ENCODE measurements around the gene MMP25.
"Not testable (repeated sequence)": the region's sequence is repeated elsewhere in the genome, so short reads cannot be mapped to it uniquely, and the experiment has no call there.

MMP25 gene

GRCh38 chr16:3056336-3057180, 10.2 kb downstream of the MMP25 start:
- DNase-seq = no peak

DNA sequence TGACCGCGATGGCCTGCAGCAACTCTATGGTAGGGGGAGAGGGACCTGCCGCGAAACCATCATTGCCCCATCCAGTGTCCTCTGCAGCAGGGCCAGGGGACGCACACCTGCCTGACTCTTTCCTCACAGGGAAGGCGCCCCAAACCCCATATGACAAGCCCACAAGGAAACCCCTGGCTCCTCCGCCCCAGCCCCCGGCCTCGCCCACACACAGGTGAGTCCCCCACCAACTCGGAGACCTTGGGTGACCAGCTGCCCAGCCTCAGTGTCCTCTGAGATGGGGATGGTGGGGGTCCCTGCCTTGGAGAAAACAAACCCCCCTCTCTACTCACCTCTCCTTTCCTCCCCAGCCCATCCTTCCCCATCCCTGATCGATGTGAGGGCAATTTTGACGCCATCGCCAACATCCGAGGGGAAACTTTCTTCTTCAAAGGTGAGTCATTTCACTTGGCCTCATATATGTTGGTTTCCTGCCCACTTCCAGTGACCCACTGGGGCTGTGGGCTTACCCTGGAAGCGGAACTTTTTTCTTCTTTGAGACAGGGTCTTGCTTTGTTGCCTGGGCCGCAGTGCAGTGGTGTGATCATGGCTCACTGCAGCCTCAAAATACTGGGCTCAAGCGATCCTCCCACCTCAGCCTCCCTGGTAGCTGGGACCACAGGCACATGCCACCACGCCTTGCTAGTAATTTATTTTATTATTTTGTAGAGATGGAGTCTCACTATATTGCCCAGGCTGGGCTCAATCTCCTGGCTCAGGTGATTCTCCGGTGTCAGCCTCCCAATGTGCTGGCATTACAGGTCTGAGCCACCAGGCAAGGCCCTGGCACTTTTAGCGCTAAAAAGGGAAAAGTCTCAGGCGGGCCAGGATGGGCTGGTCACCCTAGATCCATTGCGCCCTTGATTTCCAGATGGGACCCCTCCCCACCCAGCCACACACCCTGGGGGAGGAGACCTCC, 11.1 kb downstream of the MMP25 start:
- DNase-seq = no peak

DNA sequence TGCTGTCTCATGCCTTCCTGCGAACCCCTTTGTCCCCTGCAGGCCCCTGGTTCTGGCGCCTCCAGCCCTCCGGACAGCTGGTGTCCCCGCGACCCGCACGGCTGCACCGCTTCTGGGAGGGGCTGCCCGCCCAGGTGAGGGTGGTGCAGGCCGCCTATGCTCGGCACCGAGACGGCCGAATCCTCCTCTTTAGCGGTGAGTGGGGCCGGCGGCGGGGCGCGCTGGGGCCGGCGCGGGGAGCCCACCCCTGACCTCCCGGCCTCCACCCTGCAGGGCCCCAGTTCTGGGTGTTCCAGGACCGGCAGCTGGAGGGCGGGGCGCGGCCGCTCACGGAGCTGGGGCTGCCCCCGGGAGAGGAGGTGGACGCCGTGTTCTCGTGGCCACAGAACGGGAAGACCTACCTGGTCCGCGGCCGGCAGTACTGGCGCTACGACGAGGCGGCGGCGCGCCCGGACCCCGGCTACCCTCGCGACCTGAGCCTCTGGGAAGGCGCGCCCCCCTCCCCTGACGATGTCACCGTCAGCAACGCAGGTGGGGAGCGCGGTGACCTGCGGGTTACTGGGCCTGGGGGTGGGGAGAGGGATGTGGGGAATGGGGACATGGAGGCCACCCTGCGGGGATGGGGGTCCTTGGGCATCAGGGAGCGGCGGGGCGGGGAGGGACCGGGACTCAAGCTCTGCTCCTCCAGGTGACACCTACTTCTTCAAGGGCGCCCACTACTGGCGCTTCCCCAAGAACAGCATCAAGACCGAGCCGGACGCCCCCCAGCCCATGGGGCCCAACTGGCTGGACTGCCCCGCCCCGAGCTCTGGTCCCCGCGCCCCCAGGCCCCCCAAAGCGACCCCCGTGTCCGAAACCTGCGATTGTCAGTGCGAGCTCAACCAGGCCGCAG, 12.0 kb downstream of the MMP25 start:
- no peak for DNase-seq

- DNase-seq = peak; percentile 91
Observed at GRCh38 chr16:3059041-3059722, 12.8 kb downstream of the MMP25 start.

DNA sequence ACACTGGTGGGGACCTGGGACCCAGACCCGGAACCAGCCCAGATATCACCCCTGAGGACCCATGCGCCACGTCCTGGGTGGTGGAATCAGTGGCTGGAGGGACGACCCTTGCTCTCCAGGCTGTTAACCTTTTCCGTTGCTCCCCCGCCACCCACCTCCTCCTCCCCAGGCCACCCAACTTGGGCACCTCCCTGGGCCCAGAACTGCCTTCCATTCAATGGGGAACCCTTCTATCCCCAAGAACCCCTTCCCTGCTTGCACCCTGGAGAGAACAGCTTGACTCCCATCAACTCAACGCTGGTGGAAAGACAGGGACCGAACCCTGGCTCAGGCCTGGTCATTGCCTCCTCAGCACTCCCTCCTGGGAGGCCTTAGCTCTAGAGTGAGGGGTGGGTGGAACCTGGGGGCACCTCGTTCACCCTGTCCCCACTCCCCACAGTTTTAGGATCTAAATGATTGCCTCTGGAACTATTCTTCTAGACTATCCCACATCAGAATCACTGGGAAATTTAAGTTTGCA, 13.4 kb downstream of the MMP25 start:
- no peak for DNase-seq

- DNase-seq = no peak
Observed at GRCh38 chr16:3060339-3061127, 14.2 kb downstream of the MMP25 start.

DNA sequence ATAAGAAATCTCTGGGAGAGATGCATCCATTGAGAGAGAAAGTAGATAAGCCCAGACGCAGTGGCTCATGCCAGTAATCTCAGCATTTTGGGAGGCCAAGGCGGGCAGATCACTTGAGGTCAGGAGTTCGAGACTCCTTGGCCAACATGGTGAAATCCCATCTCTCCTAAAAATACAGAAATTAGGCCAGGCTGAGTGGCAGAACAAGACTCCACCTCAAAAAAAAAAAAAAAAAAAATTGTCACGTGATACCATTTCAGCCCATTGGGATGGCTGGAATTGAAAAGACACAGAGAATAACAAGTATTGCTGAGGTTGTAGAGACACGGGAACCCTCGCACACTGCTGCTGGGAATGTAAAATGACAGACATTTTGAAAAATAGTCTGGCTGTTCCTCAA, 16.2 kb downstream of the MMP25 start:
- DNase-seq = no peak

GRCh38 chr16:3063625-3064386, 17.4 kb downstream of the MMP25 start:
- DNase-seq = no peak

DNA sequence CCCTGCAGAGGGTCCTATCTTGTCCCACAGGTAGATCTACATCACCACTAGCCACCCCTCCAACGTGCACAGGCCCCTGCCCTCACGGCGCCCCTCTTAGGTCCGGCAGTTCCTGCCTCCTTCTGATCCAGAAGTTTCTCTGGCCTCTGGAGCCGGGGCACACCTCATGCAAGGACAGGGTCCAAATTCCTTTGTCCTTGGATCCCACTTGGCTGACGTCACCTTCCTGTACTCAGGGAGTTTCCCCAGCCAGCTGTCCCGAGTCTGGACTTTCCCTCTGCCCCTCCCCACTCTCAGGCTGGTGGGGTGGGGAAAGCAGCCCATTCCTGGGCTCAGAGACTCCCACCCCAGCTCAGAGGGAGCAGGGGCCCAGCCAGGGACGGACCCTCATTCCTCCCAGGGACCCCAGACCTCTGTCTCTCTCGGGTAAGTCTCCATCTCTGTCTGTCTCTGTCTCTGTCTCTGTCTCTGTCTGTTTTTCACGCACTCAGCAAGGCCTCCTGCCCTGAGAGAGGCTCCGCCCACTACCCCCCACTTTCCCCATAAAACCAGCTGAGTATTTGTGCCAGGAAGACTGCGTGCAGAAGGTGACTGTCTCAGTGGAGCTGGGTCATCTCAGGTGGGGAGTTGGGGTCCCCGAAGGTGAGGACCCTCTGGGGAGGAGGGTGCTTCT, 18.8 kb downstream of the MMP25 start, which contains the start of gene IL32:
Gene IL32, plus strand, starts transcription at position 572 of the 673 bp plus-strand sequence. CDS start 172 bp downstream, outside the sequence.
- no peak for DNase-seq

- no peak for DNase-seq
Observed at GRCh38 chr16:3065742-3066439, 19.5 kb downstream of the MMP25 start.

- no peak for DNase-seq
Observed at GRCh38 chr16:3066440-3066748, 20.0 kb downstream of the MMP25 start.

DNA sequence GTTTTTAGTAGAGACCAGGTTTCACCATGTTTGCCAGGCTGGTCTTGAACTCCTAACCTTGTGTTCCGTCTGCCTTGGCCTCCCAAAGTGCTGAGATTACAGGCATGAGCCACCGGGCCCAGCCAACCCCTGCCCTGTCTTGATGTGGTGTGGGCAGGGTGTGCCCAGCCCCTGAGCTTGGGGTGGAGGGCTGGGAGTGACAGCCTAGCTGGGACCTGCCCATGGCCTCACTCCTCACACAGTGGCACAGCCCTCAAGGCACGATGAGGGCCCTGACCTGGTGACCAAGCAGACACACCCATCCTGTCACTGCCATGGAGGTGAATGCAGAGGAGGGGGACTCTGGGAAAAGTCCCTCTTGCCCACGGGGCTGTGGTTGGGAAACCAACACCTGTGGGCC, 22.1 kb downstream of the MMP25 start:
- DNase-seq = no peak

GRCh38 chr16:3069146-3069545, 22.8 kb downstream of the MMP25 start:
- DNase-seq = not testable (repeated sequence)

DNA sequence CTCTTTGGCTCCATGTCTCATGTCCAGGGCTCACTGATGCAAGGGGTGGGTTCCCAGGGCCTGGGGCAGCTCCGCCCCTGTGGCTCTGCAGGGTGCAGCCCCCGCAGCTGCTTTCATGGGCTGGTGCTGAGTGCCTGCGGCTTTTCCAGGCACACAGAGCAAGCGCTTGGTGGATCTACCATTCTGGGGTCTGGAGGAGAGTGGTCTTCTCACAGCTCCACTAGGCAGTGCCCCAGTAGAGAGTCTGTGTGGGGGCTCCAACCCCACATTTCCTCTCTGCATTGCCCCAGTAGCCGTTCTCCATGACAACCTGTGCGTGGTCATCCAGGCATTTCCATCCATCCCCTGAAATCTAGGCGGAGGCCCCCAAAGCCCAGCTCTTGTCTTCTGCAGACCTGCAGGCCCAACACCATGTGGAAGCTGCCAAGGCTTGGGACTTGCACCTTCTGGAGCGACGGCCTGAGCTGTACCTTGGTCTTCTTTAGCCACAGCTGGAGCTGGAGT, 24.3 kb downstream of the MMP25 start:
- DNase-seq = no peak

- no peak for DNase-seq
Observed at GRCh38 chr16:3071655-3072054, 25.3 kb downstream of the MMP25 start.

DNA sequence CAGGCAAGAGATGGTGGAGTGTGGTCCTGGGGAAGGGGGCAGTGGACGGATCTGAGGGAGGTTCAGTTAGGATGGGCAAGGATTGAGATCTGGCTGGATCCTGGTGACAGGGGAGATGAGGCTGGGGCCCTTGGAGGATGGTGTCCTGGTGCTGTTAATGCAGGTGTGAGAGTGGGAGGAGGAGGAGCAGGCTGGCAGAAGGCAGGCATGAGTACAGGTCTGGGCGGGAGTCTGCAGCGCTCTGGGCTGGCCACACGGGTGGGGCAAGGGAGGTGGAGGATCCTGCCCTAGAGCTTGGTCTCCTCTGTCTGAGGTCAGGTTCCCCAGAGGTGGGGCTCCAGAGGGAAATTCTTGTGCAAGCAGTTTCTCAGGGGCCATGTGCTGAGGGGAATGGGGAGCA, 25.8 kb downstream of the MMP25 start:
- not testable (repeated sequence) for DNase-seq

- not testable (repeated sequence) for DNase-seq
Observed at GRCh38 chr16:3072576-3073263, 26.4 kb downstream of the MMP25 start.

GRCh38 chr16:3073448-3073847, 27.1 kb downstream of the MMP25 start:
- no peak for DNase-seq
